Activated T-helper 1 cell treated with Interleukin-2 at 50 U/mL for 16 hours (primary cell): ENCODE measurements around the gene NUP62.
"Not testable (repeated sequence)": the region's sequence is repeated elsewhere in the genome, so short reads cannot be mapped to it uniquely, and the experiment has no call there.

ENCODE experiments used
- DNase-seq: peaks from one replicate; pipeline ENCODE4 v3.0.0-alpha.2; 2020; ENCODE audit warnings: low read depth

NUP62 gene

DNA sequence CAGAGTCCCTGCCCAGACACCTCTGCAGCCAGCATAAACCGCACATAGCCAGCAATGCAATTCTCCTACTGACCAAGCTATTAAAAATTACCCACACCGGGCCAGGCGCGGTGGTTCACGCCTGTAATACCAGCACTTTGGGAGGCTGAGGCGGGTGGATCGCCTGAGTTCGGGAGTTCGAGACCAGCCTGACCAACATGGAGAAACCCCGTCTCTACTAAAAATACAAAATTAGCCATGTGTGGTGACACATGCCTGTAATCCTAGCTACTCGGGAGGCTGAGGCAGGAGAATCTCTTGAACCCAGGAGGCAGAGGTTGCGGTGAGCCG lies 4.5 kb downstream of the NUP62 start:
- DNase-seq = not testable (repeated sequence)

DNA sequence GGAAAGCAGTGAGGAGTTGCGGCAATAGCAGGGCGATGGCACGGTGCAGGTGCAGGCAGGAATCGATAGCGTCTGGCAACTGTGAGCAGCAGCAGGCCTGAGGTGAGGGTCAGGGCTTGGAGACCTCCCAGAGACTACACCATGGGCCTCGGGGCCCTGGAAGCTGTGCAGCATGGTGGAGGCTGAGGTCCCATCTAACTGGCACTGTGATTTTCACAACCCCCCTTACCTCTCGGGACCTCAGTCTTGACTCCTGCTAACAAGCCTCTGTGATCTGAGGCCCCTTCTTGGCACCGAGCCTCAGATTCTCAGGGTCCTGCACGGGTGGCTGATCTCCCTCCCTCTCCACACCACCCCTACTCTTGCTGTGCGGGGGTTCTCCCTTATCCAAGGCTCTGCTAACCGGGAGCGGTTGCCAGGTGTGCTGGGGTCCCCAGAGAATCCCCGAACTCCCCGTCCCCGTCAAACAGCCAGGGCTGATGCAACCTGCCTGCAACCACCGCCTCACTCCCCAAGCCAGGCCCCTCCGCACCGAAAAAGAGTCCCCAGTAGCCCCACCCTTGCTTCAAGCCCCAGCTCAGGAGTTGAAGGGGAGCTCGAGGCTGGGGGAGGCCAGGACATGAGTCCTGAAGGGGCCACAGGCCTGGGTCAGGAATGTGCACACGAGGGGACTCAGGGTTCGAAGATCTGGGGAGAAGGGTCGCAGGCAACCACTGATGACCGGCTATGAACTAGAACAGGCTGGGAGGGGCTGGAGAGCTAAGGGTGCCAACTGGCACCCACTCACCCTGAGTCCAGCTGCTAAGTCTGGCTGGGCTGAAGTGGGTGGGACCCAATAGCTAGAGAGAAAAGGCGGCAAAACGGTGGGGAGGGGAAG lies 5.1 kb downstream of the NUP62 start:
- no peak for DNase-seq

DNA sequence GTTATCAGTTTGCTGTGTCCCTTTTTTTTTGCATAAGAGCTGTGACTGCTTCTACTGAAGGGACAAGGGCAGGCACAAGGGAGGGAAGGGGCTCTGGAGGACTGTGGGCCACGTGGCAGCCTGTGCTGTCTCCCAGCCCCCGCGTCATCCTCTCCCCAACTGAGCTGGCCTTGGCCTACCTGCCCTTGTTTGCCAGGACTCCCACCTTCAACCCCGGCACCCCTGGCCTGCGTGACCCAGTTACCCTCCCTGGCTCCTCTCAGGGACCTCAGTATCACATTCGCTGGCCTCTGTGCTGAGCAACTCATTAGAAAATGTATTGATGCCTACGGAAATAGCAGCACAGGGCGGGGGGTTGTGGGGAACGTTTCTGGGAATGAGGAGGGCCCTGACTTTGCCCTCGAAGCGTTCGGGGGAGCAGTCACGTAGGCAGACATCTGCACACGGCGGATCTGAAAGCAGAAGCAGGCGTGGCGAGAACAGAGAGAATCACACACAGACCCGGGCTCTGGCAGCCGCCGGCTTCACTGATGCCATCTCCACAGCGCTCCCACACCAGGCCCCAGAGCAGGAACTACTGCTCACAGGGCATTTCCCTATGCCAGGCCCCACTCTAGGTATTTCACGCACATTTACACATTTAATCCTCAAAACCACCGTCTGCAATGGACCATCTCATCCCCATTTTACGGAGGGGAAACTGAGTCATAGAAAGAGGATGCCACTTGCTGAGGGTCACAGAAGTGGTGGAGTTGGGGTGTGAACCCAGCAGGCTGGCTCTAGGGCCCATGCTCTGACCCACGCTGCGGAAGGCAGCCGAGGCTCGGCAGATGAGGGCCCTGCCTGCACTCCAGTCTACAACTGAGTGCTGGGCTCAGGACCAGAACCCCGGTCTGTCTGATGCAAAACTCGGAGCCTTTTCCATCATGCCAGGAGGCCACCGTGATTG lies 6.0 kb downstream of the NUP62 start:
- no peak for DNase-seq

- DNase-seq = no peak
These were observed 7.2 kb downstream of the NUP62 start for GRCh38 chr19:49921871-49922795.

DNA sequence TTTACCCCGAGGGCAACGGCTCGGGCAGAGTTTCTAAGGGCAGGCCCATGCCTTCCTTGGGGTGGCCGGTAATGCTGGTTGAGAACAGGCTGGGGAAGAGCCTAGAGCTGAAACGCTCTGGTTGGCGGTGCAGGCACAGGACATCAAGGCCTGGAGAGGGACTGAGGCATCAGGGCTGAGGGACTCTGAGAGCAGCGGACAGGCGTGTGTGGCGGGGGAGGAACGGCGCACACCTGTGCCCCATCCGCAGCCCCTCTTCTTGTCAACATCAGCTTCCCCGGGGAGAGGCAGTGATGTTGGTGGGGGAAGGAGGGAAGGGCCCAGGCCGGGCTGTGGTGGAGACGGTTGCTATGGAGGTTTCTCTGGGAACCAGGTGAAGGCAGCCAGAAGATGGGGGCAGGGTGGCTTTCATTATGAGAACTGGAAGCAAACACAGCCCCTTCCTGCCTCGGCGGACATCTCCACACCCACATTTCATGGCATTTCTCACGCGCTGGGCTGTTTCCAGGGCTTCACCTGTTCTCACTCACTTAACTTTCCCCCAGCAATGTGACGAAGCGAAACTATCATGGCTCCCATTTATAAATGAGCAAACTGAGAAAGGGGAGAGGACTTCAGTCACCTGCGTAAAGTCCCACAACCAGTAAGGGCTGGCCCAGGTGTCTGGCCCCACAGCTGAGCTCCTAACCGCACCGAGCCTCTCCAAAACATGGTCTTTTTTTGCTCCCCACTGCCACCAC lies 8.5 kb downstream of the NUP62 start:
- DNase-seq = no peak

GRCh38 chr19:49918089-49918488 lies 11.2 kb downstream of the NUP62 start:
- no peak for DNase-seq

GRCh38 chr19:49916839-49917733 lies 12.2 kb downstream of the NUP62 start:
- no peak for DNase-seq

DNA sequence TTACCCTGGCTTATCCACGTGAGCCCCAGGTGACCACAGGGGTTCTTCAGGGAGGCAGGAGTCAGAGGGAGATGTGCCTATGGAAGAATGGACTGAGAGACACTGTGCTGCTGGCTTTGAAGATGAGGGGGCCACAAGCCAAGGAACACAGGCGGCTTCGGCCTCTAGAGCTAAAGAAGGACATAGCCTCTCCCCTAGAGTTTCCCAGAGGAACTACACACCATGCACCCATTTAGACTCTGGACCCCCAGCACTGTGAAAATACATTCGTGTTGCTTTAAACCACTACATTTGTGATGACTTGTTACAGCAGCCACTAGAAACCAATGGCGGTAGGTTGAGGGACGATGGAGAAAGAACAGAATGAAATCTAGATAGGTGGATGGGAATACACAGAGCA lies 14.0 kb downstream of the NUP62 start:
- no peak for DNase-seq

DNA sequence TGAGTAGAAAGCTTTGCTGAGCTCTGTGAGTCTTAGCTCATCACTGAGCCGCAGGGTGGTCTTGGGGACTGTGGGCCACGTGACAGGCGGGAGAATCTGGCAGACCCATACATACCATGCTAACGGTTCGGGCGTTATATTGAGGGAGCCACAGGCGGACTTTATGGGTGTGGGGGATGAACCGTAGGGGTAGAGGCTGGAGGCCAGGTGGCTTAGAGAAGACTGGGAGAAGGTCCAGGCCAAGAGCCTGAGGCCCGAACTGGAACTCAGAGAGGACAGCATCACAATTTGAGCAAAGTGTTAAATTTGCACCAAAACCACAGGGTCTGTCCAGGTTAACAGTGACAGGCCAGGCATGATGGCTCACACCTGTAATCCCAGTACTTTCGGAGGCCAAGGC lies 15.6 kb downstream of the NUP62 start:
- no peak for DNase-seq

DNA sequence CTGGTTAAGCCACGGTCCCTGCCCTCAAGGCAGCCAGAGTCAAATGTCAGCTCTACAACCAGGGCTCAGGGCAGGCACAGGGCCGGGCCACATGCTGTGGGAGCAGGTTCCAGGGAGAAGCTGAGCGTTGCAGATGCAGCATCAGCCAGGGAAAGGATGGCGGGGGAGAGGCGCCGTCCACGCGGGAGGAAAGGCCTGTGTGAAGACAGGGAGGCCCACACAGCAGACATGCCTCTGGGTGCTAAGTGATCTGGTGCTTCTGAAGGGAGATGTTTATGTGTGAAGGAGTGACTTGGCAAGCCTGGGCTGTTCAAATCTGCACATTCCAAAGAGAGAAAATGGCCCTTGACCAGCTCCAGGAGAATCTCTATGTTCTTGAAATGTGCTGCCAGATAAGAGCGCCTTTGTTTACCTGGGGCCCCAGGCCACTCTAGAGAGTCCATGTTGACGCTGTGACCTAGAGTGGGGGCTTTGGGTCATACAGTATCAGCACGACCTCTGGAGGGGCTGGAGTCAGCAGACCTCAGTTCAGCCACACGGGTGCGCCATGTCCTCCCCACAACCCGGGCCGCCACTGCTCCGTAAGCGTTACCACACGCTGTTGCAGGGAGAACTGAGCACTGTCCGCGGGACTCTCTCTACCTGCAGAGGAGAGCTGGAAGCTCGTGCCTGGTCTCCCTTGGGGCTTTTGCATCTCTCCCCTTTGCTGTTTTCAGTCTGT lies 16.2 kb downstream of the NUP62 start:
- no peak for DNase-seq

- DNase-seq = no peak
These were observed 17.7 kb downstream of the NUP62 start for GRCh38 chr19:49911381-49912145.

DNA sequence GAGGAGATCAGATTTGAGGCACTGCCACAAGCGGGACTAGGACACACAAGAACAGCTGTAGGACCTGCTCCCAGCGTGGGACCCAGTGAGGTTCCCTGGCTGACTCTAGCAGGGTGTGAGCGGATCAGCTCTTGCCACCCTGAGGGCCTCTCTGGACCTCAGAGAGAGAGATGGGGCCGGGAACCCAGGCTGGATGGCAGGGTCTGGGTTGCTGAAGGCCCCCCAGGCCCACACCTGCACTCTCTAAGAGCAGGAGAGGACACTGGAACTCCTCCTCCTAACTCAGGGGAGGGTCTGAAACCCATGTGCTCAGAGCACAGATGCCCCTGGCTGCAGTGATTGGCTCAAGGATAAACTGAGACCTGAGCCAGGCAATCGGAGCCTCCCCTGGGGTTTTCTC lies 19.1 kb downstream of the NUP62 start:
- no peak for DNase-seq

DNA sequence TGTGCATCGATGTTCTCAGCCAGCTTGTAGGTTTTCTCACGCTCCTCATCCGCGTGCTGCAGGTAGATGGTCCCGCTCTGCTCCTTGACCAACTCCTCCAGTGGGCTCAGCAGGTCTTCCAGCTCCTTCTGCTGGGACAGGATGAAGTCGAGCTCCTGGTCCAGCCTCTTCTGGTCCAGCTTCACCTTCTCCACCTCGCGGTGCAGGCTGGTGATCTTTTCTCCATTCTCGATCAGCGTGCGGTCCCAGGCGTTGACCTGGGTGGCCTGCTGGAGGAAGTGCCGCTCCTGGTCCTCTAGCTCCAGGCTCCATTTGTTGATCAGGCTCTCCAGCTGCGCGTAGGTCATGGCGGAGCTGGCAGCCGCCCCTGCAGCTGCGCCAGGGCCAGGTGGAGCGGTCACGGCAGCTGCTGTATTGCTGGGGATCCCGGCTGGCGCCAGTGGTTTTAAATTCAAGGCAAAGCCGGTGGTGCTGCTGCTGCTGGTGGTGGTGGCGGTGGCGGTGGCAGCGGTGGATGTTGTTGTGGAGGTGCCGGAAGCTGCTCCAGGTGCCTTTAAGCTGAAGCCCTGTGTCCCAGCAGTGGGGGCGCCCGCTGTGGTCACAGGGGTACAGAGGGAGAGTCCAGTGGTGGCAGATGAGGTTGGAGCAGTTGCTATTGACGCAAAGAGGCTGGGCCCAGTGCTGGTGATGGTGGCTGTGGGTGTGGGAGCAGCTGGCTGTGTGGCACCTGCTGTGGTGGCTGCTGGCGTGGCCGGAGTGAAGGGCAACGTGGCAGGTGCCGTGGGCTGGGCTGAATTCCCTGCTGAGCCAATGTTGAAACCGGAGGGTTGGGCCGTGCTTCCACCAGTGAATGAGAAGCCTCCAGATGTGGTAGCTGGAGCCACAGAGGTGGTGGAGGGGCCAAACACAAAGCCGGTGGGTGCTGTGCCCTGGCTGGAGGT lies 20.6 kb downstream of the NUP62 start:
- no peak for DNase-seq

- no peak for DNase-seq
These were observed 21.4 kb downstream of the NUP62 start for GRCh38 chr19:49907745-49908446.

DNA sequence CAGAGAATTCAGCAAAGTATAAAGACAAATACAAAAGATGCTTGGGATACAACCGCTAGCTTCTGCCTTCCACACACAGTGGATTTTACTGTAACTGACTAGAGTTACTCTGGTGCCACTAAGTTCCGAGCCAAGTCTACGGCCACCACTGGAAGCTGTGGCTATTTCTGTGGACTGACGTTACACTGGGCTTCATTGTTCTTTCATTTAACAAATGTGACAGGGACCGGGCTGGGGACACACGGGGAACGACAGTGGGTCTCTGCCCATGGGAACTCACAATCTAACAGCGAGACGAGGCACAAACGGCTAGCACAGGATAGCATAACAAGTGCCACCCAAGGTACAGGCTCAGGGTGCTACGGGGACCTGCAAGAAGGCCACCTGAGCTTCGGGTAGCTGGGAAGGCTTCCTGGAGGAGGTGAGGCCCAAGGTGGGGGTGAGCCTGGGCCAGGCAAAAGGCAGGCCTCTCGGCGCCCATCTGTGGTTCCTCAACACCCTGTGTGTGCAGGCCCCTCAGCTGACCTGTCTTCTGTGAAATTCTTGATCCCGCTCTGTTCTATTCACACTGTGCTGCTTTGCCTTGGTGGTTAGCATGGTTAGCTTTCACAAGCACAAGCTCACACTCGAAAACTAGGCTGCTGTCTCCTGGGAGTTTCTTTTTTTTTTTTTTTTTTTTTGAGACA lies 22.3 kb downstream of the NUP62 start:
- DNase-seq = no peak

DNA sequence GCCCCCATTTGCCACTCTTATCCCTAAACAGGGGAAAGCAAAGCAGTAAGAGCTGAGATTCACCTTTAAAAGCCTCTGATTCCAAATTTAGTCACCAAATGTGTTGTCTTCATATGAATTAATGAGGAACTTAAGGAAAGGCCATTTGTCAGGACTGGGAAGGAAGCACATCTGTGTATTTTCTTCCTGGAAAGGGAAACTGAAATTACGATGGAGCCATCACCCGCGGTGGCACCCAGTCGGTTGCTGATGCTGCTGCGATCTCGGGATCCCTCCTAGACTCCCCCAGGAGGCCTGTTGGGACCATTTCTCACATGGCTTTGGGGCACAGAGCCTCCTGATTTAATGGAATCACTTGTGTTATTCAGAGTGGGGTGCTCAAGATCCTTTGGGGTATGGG lies 25.2 kb downstream of the NUP62 start:
- DNase-seq = no peak
